Cardiac muscle cell (in vitro differentiated cells and primary cell): ENCODE results near the gene DENND2D. TPM values are rescaled to one million over a fixed set of nuclear protein-coding genes. Genes with fewer than 3 reads are reported as not detected.

Experiments
- DNase-seq, 2 donors: peaks; one replicate each; pipeline versions ENCODE4 v3.0.0 to v3.0.0-alpha.2; 2010 to 2017; ENCODE audit warnings: low read depth in 1 of 2, low spot score in 1 of 2
- H3K27ac ChIP-seq: fragments of 200-600 bp; sonication (generic); 2 replicates; pipeline ENCODE4 v1.5.1; 2016
- H3K27me3 ChIP-seq: fragments of 200-600 bp; sonication (generic); 2 replicates; pipeline ENCODE4 v1.6.0; 2016; ENCODE audit warnings: control low read depth
- H3K36me3 ChIP-seq: fragments of 200-600 bp; sonication (generic); 2 replicates; pipeline ENCODE4 v1.5.1; 2016; ENCODE audit warnings: control low read depth
- H3K4me1 ChIP-seq: fragments of 200-600 bp; sonication (generic); 2 replicates; pipeline ENCODE4 v1.8.1; 2017; ENCODE audit warnings: low read depth, mild to moderate bottlenecking, mixed run types
- H3K4me3 ChIP-seq: fragments of 200-600 bp; sonication (generic); 2 replicates; pipeline ENCODE4 v1.5.1; 2016; ENCODE audit warnings: mild to moderate bottlenecking
- H3K9me3 ChIP-seq: fragments of 200-600 bp; sonication (generic); 2 replicates; pipeline ENCODE4 v1.5.1; 2017; ENCODE audit warnings: low read depth, mild to moderate bottlenecking, control low read depth
- CTCF ChIP-seq: IDR thresholded peaks from 2 replicates; pipeline ENCODE4 v1.5.1; 2012; ENCODE audit warnings: low read depth, mild to moderate bottlenecking, low read length
- polyA plus RNA-seq: library from polyadenylated mRNA; unstranded; fragments of >200 nt; fragmentation: Nextera tagmentation; extraction: Ambion mirVana; gene quantifications from 2 replicates; pipeline ENCODE4 v1.2.1, GENCODE V29; 2016
- total RNA-seq: library from RNA; depleted of rRNA; stranded (reverse); fragments of >200 nt; gene quantifications from 2 replicates; pipeline ENCODE4 v1.2.3, GENCODE V29; 2016

DENND2D gene
- total and polyA plus RNA-seq, 2 experiments from 2014 or later: 0.37 to 1.1 TPM

- no peaks in the 10 kb centered on the region for H3K4me1 ChIP-seq
- no peak for TF ChIP-seq CTCF
- no peak overlapping the region for H3K27ac ChIP-seq
- no peak overlapping the region for H3K4me3 ChIP-seq
- no peaks in the 10 kb centered on the region for H3K27me3 ChIP-seq
- peaks cover 36% of the 10 kb centered on the region for H3K36me3 ChIP-seq
- no peaks in the 10 kb centered on the region for H3K9me3 ChIP-seq
- no peak for DNase-seq
Measured at GRCh38 chr1:111184663-111185062, 15.8 kb downstream of the DENND2D start.

- H3K9me3 ChIP-seq: no peaks in the 10 kb centered on the region
- peaks cover 36% of the 10 kb centered on the region for H3K36me3 ChIP-seq
- H3K27me3 ChIP-seq: no peaks in the 10 kb centered on the region
- no peak overlapping the region for H3K4me3 ChIP-seq
- no peak for TF ChIP-seq CTCF
- no peak overlapping the region for H3K27ac ChIP-seq
- H3K4me1 ChIP-seq: no peaks in the 10 kb centered on the region
- DNase-seq: no peak
Measured at GRCh38 chr1:111183308-111184069, 17.0 kb downstream of the DENND2D start.

- TF ChIP-seq CTCF: no peak
- H3K36me3 ChIP-seq: peaks cover 37% of the 10 kb centered on the region
- H3K9me3 ChIP-seq: no peaks in the 10 kb centered on the region
- H3K4me3 ChIP-seq: no peak overlapping the region
- no peak for DNase-seq
- no peaks in the 10 kb centered on the region for H3K4me1 ChIP-seq
- H3K27me3 ChIP-seq: no peaks in the 10 kb centered on the region
- no peak overlapping the region for H3K27ac ChIP-seq
Measured at GRCh38 chr1:111182052-111182451, 18.4 kb downstream of the DENND2D start.

- Histone ChIP-seq H3K27me3 (no peaks in the 10 kb centered on the region), H3K36me3 (peaks cover 37% of the 10 kb centered on the region), H3K4me1 (no peaks in the 10 kb centered on the region), H3K9me3 (no peaks in the 10 kb centered on the region), H3K4me3 (no peak overlapping the region), H3K27ac (no peak overlapping the region)
- TF ChIP-seq CTCF: no peak
- DNase-seq: no peak
Measured at GRCh38 chr1:111179968-111180533, 20.4 kb downstream of the DENND2D start.

- no peaks in the 10 kb centered on the region for H3K27me3 ChIP-seq
Measured at GRCh38 chr1:111176678-111177077, 23.8 kb downstream of the DENND2D start.

More at GRCh38 chr1:111176678-111177077, 23.8 kb downstream of the DENND2D start:
- H3K4me3 ChIP-seq: no peak overlapping the region
- DNase-seq: no peak
- H3K4me1 ChIP-seq: no peaks in the 10 kb centered on the region
- H3K36me3 ChIP-seq: peaks cover 14% of the 10 kb centered on the region
- H3K27ac ChIP-seq: no peak overlapping the region
- no peaks in the 10 kb centered on the region for H3K9me3 ChIP-seq
- TF ChIP-seq CTCF: no peak
